Cardiac fibroblast (primary cell): ENCODE measurements around the gene PHLDB2.

Source experiments
- DNase-seq, 2 donors: peaks; one replicate each; pipeline versions ENCODE4 v3.0.0 to v3.0.0-alpha.2; 2010; ENCODE audit warnings: low read depth in 2 of 2
- H3K4me3 ChIP-seq, 2 donors: replicated peaks in 1 of 2; 1 replicate in 1 of 2; 2 replicates in 1 of 2; pipeline ENCODE4 v1.5.1; 2011; ENCODE audit warnings: low read depth in 2 of 2, low read length in 2 of 2, mild to moderate bottlenecking in 2 of 2, moderate library complexity in 1 of 2
- CTCF ChIP-seq: IDR thresholded peaks from one replicate; pipeline ENCODE4 v1.5.1; 2011; ENCODE audit warnings: low read depth, mild to moderate bottlenecking, low read length, inconsistent platforms

The PHLDB2 gene

DNA sequence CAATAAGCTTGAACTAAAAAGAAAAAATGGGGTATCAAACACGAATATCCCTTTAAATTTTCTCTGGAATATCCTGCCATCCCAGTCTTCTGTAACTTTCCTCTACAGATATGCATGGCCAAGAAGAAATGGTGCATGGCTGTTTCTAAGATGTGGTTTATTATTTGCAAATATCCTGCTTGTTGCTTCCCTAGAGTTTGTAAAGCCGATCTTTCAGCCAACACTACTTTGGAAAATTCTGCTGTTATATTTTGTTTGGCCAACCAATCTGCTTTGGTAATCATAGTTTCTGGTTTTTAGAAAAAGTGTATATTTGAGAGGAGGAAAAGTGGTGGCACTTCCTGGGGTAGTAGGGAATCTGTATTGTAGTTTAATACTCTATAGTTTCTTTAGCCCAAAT, 13.9 kb downstream of the PHLDB2 start:
- DNase-seq, result no peak
- no peak for TF ChIP-seq CTCF
- H3K4me3 ChIP-seq, result no peak overlapping the region

DNA sequence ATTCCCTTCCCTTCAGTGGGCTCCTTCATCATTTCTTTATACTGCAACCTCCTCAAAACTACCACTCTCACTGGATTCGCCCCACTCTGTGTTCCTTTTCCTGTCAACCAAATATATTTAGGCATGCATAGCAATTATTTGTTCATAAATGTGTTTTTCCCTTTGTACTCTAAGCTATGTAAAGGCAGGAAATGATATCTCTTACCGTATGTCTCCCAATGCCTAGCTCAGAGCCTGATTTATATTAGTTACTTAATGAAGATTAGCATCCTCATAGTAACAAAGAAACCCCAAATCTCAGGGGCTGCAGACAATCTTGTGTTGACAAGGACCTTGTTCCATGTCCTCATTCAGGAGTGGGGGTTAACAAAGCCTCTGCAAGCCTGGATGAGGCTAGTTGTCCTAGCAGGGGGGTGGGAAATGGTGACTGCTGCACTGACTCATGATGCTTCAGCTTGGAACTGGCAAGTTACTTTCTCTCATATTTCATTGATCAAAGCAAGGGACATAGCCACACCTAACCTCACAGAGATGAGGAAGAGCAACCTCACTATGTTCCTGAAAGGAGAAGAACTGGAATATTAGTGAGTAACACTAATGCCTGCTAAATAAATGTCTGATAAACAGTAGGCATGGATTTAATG, 15.2 kb downstream of the PHLDB2 start:
- TF ChIP-seq CTCF, result no peak
- DNase-seq, result peak; percentile 34 to 81

DNA sequence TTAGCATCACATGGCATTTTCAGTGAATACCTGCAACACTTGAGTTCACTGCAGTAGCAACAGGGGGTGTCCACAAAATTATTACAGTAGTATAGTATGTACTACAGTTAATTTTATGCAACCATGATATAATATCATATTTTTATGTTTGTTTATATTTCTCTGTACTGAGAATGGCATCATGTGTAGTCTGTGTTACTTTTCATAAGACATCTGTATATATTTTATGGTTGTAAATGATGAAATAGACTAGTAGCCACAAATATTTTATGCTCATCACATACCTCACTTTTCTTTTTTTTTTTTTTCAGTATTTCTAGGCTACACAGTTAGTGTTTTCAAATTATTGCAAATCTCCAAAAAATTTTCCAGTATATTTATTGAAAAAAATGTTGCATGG, 22.4 kb downstream of the PHLDB2 start:
- H3K4me3 ChIP-seq, result no peak overlapping the region
- no peak for DNase-seq
- no peak for TF ChIP-seq CTCF

More for the DNA sequence above, 15.2 kb downstream of the PHLDB2 start:
- no peak overlapping the region for H3K4me3 ChIP-seq

GRCh38 chr3:111882194-111882593, 23.1 kb downstream of the PHLDB2 start:
- no peak overlapping the region for H3K4me3 ChIP-seq
- no peak for TF ChIP-seq CTCF
- DNase-seq, result no peak

GRCh38 chr3:111882799-111883198, 23.7 kb downstream of the PHLDB2 start:
- no peak for TF ChIP-seq CTCF
- H3K4me3 ChIP-seq, result no peak overlapping the region
- DNase-seq, result no peak

GRCh38 chr3:111884411-111885018, 25.4 kb downstream of the PHLDB2 start:
- DNase-seq, result no peak
- H3K4me3 ChIP-seq, result no peak overlapping the region
- TF ChIP-seq CTCF, result no peak

GRCh38 chr3:111885578-111885977, 26.5 kb downstream of the PHLDB2 start:
- H3K4me3 ChIP-seq, result no peak overlapping the region
- no peak for TF ChIP-seq CTCF
- DNase-seq, result no peak
